Measurements from ENCODE around the gene SLC16A10.

- TF ChIP-seq CTCF (IDR thresholded peaks at IDR 0.05) (no peak), POLR2A (IDR thresholded peaks at IDR 0.05) (no peak)
These were observed 114.5 kb downstream of the SLC16A10 start for GRCh38 chr6:111201764-111202163.

Data from lower leg skin (tissue), 3 donors.